ENCODE data around the gene ALDOB.
A peak's percentile ranks its signal among the peaks of the same experiment; 100 is the strongest.

Gene ALDOB

GRCh38 chr9:101455656-101456240, 20.2 kb upstream of the ALDOB start:
- DNase-seq = no peak

GRCh38 chr9:101453776-101454570, 18.4 kb upstream of the ALDOB start:
- no peak for DNase-seq

- DNase-seq = no peak
Measured at GRCh38 chr9:101451498-101451897, 15.9 kb upstream of the ALDOB start.

DNA sequence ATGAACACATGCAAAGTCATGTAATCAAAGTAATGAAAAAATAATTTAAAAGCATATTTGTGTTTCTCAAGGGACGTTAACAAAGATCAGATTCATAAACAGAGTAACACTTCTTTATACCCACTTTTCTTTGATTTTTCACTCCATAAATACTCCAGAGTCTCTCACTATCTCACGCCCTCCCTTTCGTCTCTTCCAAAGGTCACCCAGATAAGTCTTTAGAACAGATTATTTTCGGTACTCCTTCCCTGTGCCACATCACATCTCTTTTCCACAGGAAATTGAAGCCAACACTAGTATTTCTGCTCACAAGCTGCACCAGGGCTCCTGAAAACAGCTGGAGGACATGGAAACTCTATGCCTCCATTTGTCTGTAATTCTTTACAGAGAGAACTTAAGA, 15.4 kb upstream of the ALDOB start:
- no peak for DNase-seq

GRCh38 chr9:101449071-101449721, 13.6 kb upstream of the ALDOB start:
- DNase-seq = peak; percentile 24

DNA sequence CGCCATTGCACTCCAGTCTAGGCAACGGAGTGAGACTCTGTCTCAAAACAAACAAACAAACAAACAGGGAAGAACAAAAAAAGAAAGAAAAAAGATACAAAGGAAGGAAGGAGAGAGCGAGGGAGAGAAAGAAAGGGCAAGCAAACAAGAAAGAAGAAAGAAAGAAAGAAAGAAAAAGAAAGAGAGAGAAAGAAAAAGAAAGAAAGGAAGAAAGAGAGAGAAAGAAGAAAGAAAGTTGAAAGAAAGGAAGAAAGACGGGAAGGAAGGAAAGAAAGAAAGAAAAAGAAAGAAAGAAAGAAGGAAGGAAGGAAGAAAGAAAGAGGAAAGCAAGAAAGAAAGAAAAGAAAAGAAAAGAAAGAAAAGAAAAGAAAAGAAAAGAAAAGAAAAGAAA, 13.1 kb upstream of the ALDOB start:
- no peak for DNase-seq

- DNase-seq = no peak
Measured at GRCh38 chr9:101446732-101447131, 11.2 kb upstream of the ALDOB start.

DNA sequence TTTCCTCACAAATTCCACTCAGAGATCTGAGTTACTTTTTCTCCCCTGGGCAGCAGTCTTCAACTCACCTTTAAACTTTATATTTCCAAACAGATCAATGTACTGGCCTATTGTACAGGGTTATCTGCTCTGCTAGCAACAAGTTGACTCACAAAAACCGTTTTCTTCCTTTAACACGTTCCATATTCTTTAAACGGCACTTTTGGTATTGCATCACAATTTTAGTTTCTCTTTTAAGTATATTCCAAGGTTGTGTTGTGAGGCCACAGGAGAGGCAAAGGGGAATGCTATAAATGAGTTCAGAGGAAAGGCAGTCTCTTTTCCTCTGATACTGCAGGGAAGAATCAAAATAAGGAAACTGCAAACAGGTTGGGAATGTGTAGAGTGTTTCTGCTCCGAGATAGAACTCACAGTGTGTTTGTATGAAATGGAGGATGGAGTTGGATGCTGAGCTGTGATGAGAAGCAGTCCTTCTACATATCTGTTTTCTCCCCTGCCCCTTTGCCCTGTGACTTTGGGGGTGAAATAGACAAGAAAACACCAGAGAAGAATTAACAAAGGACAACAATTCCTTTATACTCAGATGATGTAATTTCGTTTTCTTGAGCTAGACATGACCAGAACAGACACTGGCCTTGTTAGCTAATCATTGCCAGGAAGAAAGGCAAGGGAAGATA, 9.9 kb upstream of the ALDOB start:
- no peak for DNase-seq

DNA sequence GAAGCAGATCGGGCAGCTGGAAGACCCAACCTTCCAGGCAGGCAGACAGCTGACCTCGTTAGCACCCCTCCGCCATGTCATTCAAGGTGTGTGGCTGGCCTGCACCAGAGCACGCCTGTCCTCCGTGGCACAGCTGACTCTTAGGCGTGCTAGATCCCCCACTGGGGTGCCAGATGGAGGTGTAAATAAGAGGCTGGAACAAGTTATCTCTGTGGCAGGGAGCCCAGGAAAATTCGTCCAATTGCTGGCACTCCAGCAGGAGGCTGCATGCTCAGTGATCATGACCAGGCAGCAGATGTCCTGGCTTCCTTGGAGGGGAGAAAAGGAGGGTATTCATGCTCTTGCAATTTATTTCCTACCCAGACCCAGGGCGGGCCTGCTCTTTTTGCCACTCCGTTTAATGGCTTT, 7.8 kb upstream of the ALDOB start:
- DNase-seq = no peak

DNA sequence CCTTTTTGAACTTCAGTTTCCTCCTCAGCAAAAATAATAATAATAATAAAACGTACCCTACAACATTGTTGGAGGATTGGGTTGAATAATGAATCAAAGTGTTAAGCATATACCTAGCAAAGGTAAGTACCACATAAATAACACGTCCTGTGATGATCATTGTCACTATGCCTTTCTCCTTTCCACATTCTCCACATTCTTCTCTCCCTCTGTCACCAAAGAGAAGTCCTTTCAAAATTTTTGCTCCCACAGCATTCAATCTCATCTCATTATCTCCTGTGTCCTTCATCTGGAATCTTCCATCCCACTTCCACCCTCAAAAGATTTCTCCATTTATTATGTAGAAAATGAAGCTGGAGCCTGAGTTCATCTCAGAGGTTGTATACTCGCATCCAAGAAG, 7.2 kb upstream of the ALDOB start:
- DNase-seq = no peak

DNA sequence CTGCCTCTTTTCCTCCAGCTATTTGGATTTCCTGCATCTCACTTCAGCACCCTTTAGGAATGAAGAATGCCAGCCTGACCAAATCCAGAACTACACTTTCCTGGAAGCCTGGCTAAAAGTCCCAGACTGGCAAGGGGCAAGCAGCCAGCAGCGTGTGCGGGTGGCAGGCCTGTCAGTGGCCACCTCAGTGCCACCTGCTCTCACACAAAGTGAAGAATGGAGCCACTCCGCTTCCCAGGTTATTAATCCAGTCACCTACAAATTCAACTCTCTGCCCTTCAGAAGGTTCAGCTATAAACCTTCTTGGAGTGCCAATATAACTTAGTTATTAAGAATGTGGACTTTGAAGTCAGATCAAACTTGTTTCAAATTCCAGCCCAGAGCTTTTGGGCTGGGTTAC, 6.7 kb upstream of the ALDOB start:
- DNase-seq = no peak

GRCh38 chr9:101440714-101441230, 5.2 kb upstream of the ALDOB start:
- DNase-seq = no peak

- no peak for DNase-seq
Measured at GRCh38 chr9:101438523-101438922, 2.9 kb upstream of the ALDOB start.

DNA sequence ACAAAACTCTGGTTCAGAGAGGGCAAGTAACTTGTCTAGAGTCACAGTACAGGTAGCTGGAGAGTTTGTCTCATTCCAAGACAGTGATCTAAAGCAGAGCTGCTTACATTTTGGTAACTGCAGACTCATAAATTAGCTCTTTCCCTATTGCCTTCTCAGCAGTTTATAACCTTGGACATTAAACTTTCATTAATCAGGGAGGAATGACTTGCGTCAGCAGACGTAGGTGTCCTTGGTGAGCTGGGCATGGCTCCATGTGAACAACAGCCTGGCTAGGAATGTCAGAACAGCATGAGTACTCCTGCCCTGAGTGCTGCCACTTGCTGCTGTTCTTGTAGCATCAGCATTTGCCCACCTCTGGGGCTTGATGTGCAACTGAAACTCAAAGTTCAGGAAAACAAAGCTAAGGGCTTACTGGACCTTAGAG, 2.2 kb upstream of the ALDOB start:
- DNase-seq = no peak

DNA sequence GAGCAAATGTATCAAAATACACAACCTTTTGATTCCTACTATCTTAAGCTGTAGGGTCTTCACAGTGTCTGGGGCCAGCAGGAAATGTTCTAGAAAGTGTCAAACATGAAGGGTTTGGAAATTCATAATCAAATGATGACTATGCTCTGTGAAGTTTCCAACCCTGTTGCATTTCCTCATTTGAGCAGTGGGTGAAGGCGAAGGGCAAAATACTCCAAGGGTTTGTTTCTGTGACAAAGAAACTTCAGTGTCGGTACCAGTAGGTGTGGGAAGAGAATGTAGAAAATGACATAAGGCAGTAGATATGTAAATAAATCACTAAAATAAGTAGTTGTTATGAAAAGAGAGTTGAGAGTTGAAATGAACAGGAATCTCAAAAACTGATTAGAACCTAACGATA, 576 bp downstream of the ALDOB start:
- DNase-seq = no peak

- no peak for DNase-seq
Measured at GRCh38 chr9:101433229-101433628, 2.3 kb downstream of the ALDOB start.

GRCh38 chr9:101432740-101433139, 2.8 kb downstream of the ALDOB start:
- DNase-seq = no peak

- DNase-seq = no peak
Measured at GRCh38 chr9:101432171-101432570, 3.4 kb downstream of the ALDOB start.

DNA sequence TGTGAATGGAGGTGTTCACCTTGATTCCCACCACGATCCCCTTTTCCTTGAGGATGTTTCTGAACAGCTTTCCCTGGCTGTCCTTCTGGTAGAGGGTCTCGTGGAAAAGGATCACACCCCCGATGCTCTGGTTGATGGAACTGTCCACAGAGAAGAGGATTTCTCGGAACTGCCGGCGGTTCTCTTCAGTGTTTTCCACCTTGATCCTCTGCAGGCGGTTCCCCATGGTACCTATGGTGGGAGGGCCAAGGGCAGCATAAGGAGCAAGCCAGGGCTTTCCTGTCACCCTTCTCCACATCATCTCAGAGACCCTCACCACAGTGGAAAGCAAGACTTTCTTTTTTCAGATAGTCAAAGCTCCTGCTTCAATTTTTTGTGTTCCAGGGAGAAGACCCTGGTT, 5.8 kb downstream of the ALDOB start:
- no peak for DNase-seq

DNA sequence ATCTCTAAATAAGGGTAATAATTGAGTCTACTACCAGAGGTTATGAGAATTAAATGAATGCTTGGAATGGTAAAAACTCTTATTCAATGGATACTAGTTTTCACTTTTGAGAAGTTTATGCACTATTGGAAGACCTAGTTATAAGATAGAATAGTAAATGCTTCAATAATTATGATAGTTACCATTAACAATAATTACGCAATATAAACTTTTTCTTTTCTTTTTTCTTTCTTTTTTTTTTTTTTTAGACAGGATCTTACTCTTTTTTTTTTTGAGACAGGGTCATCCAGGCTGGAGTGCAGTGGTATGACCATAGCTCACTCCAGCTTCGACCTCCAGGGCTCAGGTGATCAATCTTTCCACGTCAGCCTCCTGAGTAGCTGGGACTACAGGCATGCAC, 6.7 kb downstream of the ALDOB start:
- no peak for DNase-seq

- DNase-seq = no peak
Measured at GRCh38 chr9:101427957-101428655, 7.5 kb downstream of the ALDOB start.

GRCh38 chr9:101427358-101427757, 8.2 kb downstream of the ALDOB start:
- no peak for DNase-seq

DNA sequence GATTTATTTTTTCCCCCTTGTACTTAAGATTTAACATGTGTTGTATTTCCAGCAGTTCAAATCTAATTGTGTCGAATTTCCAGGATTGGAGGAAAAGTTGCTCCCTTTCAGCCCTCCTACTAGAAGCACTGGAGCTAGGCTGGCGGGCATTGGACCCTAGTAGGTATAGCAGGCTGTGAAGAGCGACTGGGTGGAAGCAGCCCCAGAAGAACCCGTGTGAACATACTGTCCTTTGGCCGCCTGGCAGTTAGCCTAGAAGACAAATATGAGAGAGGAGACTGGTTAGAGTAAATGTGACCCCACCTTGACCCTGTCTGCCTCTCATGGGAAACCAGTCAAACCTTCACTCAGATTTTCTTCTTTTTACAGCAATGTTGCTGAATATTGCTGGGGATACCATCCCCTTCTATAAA, 13.9 kb downstream of the ALDOB start:
- no peak for DNase-seq

Data from CD4-positive, alpha-beta T cell treated with Interferon gamma for 1 hour (primary cell).